Spleen (tissue), 7 donors: ENCODE measurements around the gene PHLDB2.

Source experiments
- CTCF ChIP-seq, 11 experiments: fragments of 200-600 bp in 7 of 11; fragments of 450-650 bp in 4 of 11; sonication (generic) in 4 of 11; IDR thresholded peaks in 8 of 11; conservative IDR thresholded peaks in 3 of 11; 1 replicate in 7 of 11; 2 replicates in 4 of 11; pipeline versions ENCODE4 v1.4.0 to v1.8.0; 2016 to 2021; ENCODE audit warnings: antibody characterized with exemption in 11 of 11, inconsistent platforms in 4 of 11, mild to moderate bottlenecking in 1 of 11
- POLR2AphosphoS5 ChIP-seq, 3 donors: sonication (generic); formaldehyde crosslinking; IDR thresholded peaks; one replicate each; pipeline ENCODE4 v1.5.1; 2017; ENCODE audit warnings: antibody characterized with exemption in 3 of 3
- donor health status: DM: no; HTN: no; CAD: no; lungs with moderate emphysema.
- donor health status: DM: no; HTN: no; CAD: no.
- donor health status: DM: no; HTN: no; CAD: no.

DNA sequence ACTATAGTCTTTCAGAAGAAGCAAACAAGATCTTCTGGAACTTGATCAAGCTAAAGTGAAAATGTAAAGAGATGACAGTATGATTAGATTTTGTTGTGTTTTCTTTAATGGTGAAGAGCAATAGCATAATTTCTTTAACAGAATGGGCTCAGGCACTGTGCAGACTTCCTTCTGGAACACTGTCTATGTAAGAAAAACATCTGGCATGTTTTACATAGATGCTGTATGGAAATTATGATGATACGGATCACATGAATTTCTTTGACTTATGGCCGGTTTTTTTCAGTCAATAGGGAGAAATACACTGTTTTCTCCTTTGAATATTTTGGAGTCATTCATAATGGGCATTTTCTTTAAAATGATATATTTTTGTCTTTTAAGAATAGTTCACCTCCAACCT is 42.6 kb downstream of the PHLDB2 start:
- TF ChIP-seq CTCF (IDR thresholded peaks at IDR 0.05 in 8 of 11, conservative IDR thresholded peaks at IDR 0.05 in 3 of 11) = no peak
- TF ChIP-seq POLR2AphosphoS5 (IDR thresholded peaks at IDR 0.05) = no peak
